HG03469 (cell line): ENCODE data around the gene MRPL14.
A peak's percentile ranks its signal among the peaks of the same experiment; 100 is the strongest.

Experiments used
- ATAC-seq: cut with Tn5 transposase; IDR thresholded peaks from one replicate; pipeline ENCODE4 v1.9.1; 2021; ENCODE audit warnings: mild to moderate bottlenecking, moderate library complexity, moderate number of reproducible peaks; ENCODE audit not compliant: unreplicated experiment

Gene MRPL14

GRCh38 chr6:44127186-44128019 is at the start of gene MRPL14, which contains the start of gene TMEM63B:
MRPL14 (minus strand) TSS chr6:44127452; CDS start chr6:44116611, 10,841 bp downstream.
TMEM63B (plus strand) TSS chr6:44127554; CDS start chr6:44134585, 7,031 bp downstream.
- no peak for ATAC-seq

DNA sequence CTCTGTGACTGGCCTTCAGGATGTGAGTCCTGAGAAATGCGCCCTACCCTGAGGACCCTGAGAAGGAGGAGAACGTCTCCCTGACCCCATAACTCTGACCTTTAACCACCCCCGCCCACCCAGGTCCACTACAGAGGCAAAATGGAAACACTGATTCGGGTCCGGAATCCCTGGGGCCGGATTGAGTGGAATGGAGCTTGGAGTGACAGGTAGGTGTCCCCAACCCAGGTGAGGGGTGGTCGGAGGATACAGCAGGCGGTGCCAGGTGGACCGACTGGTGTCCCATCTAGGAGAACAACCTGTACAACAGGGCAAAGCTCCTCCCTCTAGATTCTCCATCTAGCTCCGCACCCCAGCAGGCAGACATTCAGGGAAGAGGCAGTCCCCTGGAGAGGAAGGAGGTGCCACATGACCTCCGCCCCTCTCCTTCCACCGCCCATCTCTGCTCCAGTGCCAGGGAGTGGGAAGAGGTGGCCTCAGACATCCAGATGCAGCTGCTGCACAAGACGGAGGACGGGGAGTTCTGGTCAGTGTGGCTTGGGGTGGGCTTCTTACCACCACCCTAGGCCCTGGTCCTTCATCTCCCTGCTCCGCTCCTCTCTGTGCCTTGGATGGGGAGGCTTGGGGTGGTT is 49.0 kb upstream of the MRPL14 start:
- ATAC-seq = no peak

GRCh38 chr6:44172731-44173500 is 45.7 kb upstream of the MRPL14 start:
- peak; percentile 62 for ATAC-seq

DNA sequence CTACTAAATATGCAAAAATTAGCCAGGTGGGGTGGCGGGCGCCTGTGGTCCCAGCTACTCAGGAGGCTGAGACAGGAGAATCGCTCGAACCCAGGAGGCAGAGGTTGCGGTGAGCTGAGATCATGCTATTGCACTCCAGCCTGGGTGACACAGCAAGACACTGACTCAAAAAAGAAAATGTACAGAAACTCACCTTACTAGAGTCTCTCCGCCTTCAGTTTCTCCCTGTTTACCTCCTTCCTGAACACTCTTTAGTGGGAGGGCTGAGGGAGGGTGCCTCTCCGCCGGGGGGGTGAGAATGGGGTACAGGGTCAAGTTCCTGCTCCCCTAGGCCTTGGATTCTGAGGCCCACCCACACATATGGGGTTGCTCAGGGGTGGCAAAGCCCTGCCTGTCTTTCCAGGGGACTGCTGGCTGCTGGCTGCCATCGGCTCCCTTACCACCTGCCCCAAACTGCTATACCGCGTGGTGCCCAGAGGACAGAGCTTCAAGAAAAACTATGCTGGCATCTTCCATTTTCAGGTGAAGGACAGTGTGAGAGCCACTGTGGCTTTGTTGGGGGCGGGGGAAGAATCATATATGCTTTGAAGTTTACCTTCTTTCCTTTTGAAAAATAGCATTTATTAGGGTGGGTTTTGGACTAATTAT is 44.8 kb upstream of the MRPL14 start:
- no peak for ATAC-seq

DNA sequence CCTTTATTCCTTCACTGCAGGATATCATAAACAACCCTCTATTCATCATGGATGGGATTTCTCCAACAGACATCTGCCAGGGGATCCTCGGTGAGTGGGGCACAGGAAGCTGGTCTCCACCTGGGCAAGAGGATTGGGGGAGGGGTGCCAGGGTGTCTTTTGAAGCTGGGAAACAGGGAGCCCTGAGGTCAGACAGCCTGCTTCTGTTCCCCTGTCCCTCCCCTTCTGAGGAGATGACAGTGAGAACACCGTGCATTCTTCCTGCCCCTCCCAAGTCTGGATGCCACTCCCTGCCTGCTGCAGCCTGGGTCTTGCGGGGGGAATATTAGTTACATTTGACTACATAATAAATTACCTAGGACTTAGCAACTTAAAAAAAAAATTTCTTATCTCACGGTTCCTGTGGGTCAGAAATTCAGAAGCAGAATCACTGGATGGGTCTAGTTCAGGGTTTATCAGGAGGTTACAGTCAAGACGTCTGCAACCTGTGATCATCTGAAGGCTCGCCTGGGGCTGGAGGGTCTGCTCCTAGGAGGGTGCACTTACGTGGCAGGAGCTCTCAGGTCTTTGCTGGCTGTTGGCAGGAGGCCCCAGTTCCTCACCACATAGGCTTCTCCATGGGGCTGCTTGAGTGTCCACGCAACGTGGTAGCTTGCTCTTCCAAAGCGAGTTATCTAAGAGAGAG is 42.8 kb upstream of the MRPL14 start:
- no peak for ATAC-seq

DNA sequence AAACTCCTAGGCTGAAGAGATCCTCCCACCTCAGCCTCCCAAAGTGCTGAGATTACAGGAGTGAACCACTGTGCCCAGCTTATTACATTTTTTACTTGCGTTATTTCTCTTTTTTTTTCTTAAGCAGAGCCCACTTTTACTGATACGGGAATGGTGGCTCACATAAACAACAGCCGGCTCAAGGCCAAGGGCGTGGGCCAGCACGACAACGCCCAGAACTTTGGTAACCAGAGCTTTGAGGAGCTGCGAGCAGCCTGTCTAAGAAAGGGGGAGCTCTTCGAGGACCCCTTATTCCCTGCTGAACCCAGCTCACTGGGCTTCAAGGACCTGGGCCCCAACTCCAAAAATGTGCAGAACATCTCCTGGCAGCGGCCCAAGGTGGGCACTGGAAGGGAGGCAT is 41.9 kb upstream of the MRPL14 start:
- ATAC-seq = no peak

DNA sequence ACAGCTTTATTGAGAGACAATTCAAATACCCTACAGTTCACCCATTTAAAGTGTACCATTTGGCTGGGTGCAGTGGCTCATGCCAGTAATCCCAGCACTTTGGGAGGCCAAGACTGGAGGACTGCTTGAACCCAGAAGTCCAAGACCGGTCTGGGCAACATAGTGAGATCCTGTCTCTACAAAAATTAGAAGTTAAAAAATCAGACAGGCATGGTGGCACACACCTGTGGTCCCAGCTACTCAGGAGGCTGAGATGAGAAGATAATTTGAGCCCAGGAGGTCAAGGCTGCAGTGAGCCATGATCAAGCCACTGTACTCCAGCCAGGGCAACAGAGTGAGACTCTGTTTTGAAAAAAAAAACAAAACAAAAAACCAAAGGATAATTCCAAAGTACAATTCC is 40.3 kb upstream of the MRPL14 start:
- no peak for ATAC-seq

DNA sequence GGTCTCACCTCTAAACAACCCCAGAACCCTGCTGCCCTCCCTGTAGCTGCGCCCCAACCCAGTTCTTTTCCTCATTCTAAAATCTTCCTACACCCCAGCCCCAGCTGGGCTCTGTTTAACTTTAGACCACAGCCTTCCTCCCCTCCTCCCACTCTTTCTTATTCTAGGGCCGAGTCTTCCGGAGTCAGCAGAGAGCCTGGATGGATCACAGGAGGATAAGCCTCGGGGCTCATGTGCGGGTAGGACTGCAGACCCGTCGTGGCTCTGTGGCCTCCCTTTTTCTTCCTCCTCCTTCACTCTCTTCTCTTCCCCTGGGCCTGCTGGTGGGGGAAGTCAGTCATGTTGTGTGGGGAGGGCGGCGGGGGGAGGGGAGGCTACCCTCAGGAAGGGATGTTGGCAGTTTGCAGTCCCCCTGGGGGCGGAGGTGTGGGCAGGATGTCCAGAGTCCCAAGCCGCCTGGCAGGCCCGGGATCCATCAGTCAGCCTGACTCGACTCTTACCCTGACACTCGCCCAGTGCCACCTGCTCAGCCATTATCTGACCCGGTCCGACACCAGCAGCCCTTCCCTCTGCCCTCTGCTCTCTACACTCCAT is 39.4 kb upstream of the MRPL14 start:
- no peak for ATAC-seq

GRCh38 chr6:44166116-44166515 is 38.9 kb upstream of the MRPL14 start:
- no peak for ATAC-seq

GRCh38 chr6:44162876-44163625 is 35.8 kb upstream of the MRPL14 start:
- ATAC-seq = no peak

DNA sequence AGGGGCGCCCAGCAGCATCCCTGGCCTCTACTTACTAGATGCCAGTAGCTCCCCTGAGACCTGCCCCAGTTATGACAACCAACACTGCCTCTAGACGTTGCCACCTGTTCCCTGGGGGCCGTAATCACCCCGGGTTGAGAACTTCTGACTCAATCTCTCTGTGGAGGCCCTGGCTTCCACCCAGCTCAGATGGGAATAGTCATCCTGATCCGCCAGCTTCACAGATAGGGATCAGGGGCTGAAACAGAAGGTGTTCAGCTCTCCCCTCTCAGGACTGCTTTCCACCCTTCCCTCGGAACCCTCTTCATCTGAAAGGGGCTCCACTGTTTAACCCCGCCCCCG is 34.7 kb upstream of the MRPL14 start:
- ATAC-seq = no peak

- ATAC-seq = no peak
Measured at GRCh38 chr6:44158770-44159228, 31.5 kb upstream of the MRPL14 start, which contains the start of gene CAPN11. CAPN11 (plus strand) TSS chr6:44158820; CDS start chr6:44158849, 29 bp downstream.

DNA sequence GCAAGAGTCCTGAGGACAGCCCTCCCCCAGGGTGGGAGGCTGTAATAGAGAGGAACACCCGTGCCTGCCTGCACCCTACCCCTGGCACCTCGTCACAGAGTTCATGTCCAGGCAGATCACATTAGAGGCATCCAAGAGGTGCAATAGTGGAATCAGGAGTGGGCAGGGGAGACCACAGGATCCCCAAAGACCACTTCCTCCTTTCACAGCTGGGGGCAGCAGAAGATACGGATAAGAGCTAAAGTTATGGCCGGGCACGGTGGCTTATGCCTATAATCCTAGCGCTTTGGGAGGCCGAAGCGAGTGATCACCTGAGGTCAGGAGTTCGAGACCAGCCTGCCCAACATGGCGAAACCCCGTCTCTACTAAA is 29.9 kb upstream of the MRPL14 start:
- ATAC-seq = no peak

DNA sequence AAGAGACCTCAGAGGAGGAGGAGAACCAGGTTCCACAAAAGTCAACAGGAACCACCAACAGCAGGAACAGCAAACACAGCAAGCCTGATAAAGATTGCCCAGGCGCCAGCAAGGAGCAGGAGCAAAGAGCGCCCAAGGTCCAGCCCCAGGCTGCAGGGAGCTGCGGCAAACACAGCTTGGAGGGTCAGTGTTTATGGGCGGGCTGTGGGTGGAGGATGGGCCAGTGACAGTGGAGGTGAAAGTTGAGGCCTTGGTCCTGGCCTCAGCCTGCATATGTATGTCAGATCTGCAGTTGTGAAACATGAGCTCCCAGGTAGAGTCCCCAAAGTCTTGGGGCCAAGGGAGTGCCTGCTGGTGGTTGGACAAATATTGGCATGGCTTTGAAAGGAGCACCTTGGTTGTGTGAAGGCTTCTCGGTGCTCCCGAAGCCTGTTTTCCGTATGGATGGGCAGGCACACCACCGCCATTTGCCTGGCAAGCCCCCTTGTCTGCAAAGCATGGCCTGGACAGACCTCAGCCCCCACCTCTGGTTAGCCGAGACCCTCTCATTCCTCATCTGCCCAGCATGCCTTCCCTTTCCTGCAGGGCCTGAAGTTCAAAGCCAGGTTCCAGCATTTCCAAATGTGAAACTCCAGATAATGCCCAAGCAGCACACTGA is 29.4 kb upstream of the MRPL14 start:
- ATAC-seq = no peak

- no peak for ATAC-seq
Measured at GRCh38 chr6:44154067-44154466, 26.8 kb upstream of the MRPL14 start.

- no peak for ATAC-seq
Measured at GRCh38 chr6:44152533-44152932, 25.3 kb upstream of the MRPL14 start.

GRCh38 chr6:44152109-44152461 is 24.8 kb upstream of the MRPL14 start:
- ATAC-seq = no peak

GRCh38 chr6:44151348-44152108 is 24.3 kb upstream of the MRPL14 start:
- ATAC-seq = peak; percentile 49
